Body of pancreas (tissue), 4 donors: ENCODE results near the gene TUT1.

Source experiments
- CTCF ChIP-seq, 7 experiments: fragments of 450-650 bp in 4 of 7; fragments of 200-600 bp in 3 of 7; sonication (generic) in 3 of 7; IDR thresholded peaks; one replicate each; pipeline ENCODE4 v1.5.1; 2016 to 2019; ENCODE audit warnings: antibody characterized with exemption in 7 of 7
- POLR2A ChIP-seq, 3 donors: fragments of 450-650 bp; IDR thresholded peaks; one replicate each; pipeline ENCODE4 v1.6.1; 2016; ENCODE audit warnings: antibody characterized with exemption in 3 of 3, mild to moderate bottlenecking in 2 of 3

DNA sequence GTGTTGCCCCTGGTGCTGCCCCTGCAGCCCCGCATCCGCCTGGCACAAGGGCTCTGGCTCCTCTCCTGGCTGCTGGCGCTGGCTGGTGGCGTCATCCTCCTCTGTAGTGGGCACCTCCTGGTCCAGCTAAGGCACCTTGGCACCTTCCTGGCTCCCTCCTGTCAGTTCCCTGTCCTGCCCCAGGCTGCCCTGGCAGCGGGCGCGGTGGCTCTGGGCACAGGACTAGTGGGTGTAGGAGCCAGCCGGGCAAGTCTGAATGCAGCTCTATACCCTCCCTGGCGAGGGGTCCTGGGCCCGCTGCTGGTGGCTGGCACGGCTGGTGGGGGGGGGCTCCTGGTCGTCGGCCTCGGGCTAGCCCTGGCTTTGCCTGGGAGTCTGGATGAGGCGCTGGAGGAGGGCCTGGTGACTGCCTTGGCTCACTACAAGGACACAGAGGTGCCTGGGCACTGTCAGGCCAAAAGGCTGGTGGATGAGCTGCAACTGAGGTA lies 22.0 kb upstream of the TUT1 start:
- TF ChIP-seq POLR2A (IDR thresholded peaks at IDR 0.05) (no peak), CTCF (IDR thresholded peaks at IDR 0.05) (no peak)
